Diencephalon (tissue), 1 donor: Measurements from ENCODE around the gene WDFY3. TPM values are rescaled to one million over a fixed set of nuclear protein-coding genes. Genes with fewer than 3 reads are reported as not detected.

ENCODE experiments used
- small RNA-seq: library from RNA; depleted of rRNA; stranded (forward); fragments of <200 nt; gene quantifications from one replicate; pipeline ENCODE3, GENCODE V24; 2014
- total RNA-seq: library from RNA; depleted of rRNA; stranded (reverse); fragments of >200 nt; gene quantifications from one replicate; pipeline ENCODE4 v1.2.3, GENCODE V29; 2014

WDFY3 gene, protein sequence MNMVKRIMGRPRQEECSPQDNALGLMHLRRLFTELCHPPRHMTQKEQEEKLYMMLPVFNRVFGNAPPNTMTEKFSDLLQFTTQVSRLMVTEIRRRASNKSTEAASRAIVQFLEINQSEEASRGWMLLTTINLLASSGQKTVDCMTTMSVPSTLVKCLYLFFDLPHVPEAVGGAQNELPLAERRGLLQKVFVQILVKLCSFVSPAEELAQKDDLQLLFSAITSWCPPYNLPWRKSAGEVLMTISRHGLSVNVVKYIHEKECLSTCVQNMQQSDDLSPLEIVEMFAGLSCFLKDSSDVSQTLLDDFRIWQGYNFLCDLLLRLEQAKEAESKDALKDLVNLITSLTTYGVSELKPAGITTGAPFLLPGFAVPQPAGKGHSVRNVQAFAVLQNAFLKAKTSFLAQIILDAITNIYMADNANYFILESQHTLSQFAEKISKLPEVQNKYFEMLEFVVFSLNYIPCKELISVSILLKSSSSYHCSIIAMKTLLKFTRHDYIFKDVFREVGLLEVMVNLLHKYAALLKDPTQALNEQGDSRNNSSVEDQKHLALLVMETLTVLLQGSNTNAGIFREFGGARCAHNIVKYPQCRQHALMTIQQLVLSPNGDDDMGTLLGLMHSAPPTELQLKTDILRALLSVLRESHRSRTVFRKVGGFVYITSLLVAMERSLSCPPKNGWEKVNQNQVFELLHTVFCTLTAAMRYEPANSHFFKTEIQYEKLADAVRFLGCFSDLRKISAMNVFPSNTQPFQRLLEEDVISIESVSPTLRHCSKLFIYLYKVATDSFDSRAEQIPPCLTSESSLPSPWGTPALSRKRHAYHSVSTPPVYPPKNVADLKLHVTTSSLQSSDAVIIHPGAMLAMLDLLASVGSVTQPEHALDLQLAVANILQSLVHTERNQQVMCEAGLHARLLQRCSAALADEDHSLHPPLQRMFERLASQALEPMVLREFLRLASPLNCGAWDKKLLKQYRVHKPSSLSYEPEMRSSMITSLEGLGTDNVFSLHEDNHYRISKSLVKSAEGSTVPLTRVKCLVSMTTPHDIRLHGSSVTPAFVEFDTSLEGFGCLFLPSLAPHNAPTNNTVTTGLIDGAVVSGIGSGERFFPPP (N-terminal part only)
- 162 TPM for total RNA-seq

DNA sequence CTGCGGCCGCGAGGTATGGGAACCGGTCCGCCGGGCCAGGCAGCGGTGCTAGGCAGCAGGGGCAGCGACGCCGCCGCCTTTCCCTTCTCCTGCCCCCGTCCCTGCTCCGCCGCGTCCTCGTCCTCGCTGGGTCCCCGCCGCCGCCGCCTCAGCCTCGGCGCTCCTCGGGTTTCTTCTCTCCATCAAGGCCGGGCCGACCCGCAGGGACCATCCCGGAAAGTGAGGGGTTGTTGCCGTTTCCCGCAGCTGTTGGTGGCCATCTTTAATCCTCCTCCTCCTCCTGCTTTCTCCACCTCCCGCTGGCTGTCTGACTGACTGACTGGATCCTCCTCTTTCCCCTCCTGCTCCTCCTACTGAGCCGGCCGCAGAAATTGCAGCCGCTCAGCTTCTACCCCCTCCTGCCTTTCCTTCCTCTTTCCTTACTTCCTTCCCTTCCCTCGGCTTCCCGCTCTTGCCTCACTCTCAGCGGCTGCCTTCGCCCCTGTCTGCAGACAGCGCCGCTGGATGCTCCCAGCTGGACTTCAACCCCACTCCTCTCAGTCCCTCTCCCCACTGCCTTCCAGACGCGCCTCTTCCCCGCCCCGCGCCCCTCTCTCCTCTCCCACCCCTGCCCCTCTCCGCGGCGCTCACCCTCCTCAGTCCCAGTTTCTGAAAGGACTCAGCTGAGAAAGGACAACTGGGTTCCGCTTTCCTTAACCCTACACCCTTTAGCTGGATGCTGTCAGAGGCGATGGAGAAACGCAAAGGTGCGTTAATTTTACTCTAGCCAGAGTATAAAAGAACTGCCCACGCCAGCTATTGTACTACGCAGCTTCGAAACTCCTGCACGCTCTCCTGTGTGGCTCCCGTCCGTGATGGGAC, at the start of gene WDFY3:
Gene WDFY3 (minus strand): TSS at position 309 of the 861 bp plus-strand sequence. CDS start 106,099 bp downstream, outside the sequence.

Small RNA genes lying within 50 kb of the gene (small RNA-seq; reads per million reads assigned to genes)
- gene RN7SL552P (not detected), gene RNU6-469P (not detected)
